A549 (cell line): ENCODE data around the gene SCIN.

Source experiments
- BHLHE40 ChIP-seq: IDR thresholded peaks from 2 replicates; pipeline ENCODE4 v1.6.1; 2012; ENCODE audit warnings: low read depth, low read length, inconsistent platforms
- EP300 ChIP-seq, 2 experiments: fragments of >200 bp; sonication (Bioruptor Twin); formaldehyde crosslinking; IDR thresholded peaks; 2 replicates in 1 of 2; 3 replicates in 1 of 2; pipeline ENCODE4 v1.6.1; 2016 to 2017
- GATA3 ChIP-seq: IDR thresholded peaks from 2 replicates; pipeline ENCODE4 v1.6.1; 2012; ENCODE audit warnings: borderline replicate concordance
- HEYL ChIP-seq: fragments of 250-450 bp; sonication (Bioruptor Pico); IDR thresholded peaks from 2 replicates; pipeline ENCODE4 v1.8.0; 2021; ENCODE audit warnings: mild to moderate bottlenecking, moderate library complexity
- JUN ChIP-seq, 2 experiments: fragments of >200 bp; sonication (Bioruptor Twin); formaldehyde crosslinking; IDR thresholded peaks; 2 replicates in 1 of 2; 3 replicates in 1 of 2; pipeline ENCODE4 v1.6.1; 2016 to 2017
- PHF8 ChIP-seq: fragments of 200-600 bp; sonication (generic); IDR thresholded peaks from 2 replicates; pipeline ENCODE4 v1.6.1; 2016; ENCODE audit warnings: low read depth, mild to moderate bottlenecking, antibody characterized with exemption, moderate library complexity, borderline replicate concordance
- POLR2A ChIP-seq: IDR thresholded peaks from 2 replicates; pipeline ENCODE4 v1.6.1; 2012; ENCODE audit warnings: mild to moderate bottlenecking, low read length
- RAD21 ChIP-seq, 2 experiments: fragments of >200 bp in 1 of 2; sonication (Bioruptor Twin) in 1 of 2; formaldehyde crosslinking in 1 of 2; IDR thresholded peaks in 1 of 2; conservative IDR thresholded peaks in 1 of 2; 2 replicates in 1 of 2; 3 replicates in 1 of 2; pipeline ENCODE4 v1.6.1; 2012 to 2018; ENCODE audit warnings: inconsistent platforms in 1 of 2
- RNF2 ChIP-seq: fragments of 200-600 bp; sonication (generic); IDR thresholded peaks from 2 replicates; pipeline ENCODE4 v1.6.1; 2016; ENCODE audit warnings: low read depth, mild to moderate bottlenecking, antibody characterized with exemption, moderate library complexity, borderline replicate concordance
- SREBF2 ChIP-seq: fragments of 450-650 bp; IDR thresholded peaks from 2 replicates; pipeline ENCODE4 v1.6.1; 2014; ENCODE audit warnings: mild to moderate bottlenecking, moderate library complexity
- TP53 ChIP-seq: fragments of 250-450 bp; sonication (Bioruptor Pico); IDR thresholded peaks from 2 replicates; pipeline ENCODE4 v1.5.0; 2021; ENCODE audit warnings: mild to moderate bottlenecking, moderate library complexity
- TF ChIP-seq, protein P1 (sequence below): fragments of 200-600 bp; sonication (generic); IDR thresholded peaks from 2 replicates; pipeline ENCODE4 v1.6.1; 2016; ENCODE audit warnings: antibody characterized with exemption, mild to moderate bottlenecking, moderate library complexity
- TF ChIP-seq, protein P2 (sequence below): fragments of >200 bp; sonication (Bioruptor Twin); formaldehyde crosslinking; IDR thresholded peaks from 3 replicates; pipeline ENCODE4 v1.5.1; 2016
- TF ChIP-seq, protein P3 (sequence below): IDR thresholded peaks from 2 replicates; pipeline ENCODE4 v1.6.1; 2012

DNA sequence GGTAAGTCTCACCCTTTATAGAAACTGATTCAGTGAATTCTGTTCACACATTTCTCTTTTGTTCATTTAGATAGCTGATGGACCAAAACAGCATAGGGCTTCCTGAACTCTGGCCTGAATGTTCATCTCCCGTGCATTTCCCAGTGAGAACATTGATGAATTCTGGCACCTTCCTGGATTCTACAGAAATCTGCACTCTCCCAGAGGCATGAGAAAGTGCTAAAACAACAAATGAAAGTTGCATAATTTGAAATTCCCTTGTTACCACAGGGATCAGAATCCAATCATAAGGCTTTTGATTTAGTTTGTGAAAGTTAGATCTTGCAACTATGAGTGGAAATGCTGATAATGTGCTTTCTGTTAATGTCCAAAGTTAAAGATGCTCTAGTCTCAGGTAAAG is 29.7 kb upstream of the SCIN start:
- TF ChIP-seq POLR2A = no peak
- TF ChIP-seq BHLHE40 = no peak
- TF ChIP-seq, protein P1, sequence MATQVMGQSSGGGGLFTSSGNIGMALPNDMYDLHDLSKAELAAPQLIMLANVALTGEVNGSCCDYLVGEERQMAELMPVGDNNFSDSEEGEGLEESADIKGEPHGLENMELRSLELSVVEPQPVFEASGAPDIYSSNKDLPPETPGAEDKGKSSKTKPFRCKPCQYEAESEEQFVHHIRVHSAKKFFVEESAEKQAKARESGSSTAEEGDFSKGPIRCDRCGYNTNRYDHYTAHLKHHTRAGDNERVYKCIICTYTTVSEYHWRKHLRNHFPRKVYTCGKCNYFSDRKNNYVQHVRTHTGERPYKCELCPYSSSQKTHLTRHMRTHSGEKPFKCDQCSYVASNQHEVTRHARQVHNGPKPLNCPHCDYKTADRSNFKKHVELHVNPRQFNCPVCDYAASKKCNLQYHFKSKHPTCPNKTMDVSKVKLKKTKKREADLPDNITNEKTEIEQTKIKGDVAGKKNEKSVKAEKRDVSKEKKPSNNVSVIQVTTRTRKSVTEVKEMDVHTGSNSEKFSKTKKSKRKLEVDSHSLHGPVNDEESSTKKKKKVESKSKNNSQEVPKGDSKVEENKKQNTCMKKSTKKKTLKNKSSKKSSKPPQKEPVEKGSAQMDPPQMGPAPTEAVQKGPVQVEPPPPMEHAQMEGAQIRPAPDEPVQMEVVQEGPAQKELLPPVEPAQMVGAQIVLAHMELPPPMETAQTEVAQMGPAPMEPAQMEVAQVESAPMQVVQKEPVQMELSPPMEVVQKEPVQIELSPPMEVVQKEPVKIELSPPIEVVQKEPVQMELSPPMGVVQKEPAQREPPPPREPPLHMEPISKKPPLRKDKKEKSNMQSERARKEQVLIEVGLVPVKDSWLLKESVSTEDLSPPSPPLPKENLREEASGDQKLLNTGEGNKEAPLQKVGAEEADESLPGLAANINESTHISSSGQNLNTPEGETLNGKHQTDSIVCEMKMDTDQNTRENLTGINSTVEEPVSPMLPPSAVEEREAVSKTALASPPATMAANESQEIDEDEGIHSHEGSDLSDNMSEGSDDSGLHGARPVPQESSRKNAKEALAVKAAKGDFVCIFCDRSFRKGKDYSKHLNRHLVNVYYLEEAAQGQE = no peak
- TF ChIP-seq, protein P2, sequence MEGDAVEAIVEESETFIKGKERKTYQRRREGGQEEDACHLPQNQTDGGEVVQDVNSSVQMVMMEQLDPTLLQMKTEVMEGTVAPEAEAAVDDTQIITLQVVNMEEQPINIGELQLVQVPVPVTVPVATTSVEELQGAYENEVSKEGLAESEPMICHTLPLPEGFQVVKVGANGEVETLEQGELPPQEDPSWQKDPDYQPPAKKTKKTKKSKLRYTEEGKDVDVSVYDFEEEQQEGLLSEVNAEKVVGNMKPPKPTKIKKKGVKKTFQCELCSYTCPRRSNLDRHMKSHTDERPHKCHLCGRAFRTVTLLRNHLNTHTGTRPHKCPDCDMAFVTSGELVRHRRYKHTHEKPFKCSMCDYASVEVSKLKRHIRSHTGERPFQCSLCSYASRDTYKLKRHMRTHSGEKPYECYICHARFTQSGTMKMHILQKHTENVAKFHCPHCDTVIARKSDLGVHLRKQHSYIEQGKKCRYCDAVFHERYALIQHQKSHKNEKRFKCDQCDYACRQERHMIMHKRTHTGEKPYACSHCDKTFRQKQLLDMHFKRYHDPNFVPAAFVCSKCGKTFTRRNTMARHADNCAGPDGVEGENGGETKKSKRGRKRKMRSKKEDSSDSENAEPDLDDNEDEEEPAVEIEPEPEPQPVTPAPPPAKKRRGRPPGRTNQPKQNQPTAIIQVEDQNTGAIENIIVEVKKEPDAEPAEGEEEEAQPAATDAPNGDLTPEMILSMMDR = no peak
- TF ChIP-seq, protein P3, sequence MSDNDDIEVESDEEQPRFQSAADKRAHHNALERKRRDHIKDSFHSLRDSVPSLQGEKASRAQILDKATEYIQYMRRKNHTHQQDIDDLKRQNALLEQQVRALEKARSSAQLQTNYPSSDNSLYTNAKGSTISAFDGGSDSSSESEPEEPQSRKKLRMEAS = no peak
- no peak for TF ChIP-seq GATA3
- TF ChIP-seq SREBF2 = no peak
- TF ChIP-seq RNF2 = no peak
- no peak for TF ChIP-seq EP300 (IDR thresholded peaks at IDR 0.05)
- no peak for TF ChIP-seq JUN (IDR thresholded peaks at IDR 0.05)
- TF ChIP-seq HEYL = no peak
- TF ChIP-seq TP53 (CRISPR knock-in tag) = no peak
- no peak for TF ChIP-seq RAD21 (conservative IDR thresholded peaks at IDR 0.05 in 1 of 2, IDR thresholded peaks at IDR 0.05 in 1 of 2)
- TF ChIP-seq PHF8 = no peak
